ENCODE data around the gene CYRIA.

CYRIA gene

GRCh38 chr2:16626997-16627605 is 38.5 kb downstream of the CYRIA start:
- no peak for DNase-seq

GRCh38 chr2:16626497-16626896 is 39.1 kb downstream of the CYRIA start:
- no peak for DNase-seq

GRCh38 chr2:16625759-16626158 is 39.9 kb downstream of the CYRIA start:
- no peak for DNase-seq

DNA sequence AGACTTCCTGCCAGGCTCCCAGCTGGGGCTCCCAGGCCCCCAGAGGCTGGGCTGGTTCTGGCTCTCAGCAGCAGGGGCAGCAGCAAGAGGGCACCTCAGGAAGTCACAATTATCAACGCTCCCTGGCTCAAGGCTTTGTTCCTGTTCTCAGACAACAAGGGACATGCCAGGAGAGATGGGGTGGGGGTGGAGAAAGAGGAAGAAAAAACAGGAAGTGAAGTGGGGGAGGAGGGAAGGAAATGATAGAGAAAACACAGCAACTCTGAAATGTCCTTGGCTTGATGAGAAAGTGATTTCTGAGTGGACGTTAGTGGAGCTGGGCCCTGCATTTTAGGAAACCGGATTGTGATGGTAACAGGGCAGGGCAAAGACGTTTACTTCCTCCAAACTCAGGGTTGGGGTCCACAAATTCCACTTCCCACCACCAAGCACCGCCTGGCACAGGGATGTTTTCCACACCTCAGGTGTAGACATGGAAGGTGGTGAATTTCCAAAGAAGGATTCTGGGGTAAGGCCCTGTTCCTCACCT is 40.4 kb downstream of the CYRIA start:
- DNase-seq: no peak

DNA sequence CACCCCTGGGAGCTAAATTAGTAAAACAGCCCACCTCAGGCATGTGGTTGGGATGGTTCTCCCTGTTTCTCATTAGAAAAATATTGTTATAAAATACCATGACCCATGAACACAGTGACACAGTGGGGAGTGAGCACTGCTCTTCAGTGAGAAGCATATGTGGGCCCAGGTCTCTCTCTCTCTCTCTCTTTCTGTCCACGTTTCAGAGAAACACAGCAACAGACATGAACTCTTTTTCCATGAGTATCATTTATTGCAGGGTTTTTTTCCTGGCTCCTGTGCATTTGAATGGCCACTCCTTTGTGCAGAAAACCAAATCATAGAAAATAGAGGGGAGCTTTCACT is 41.2 kb downstream of the CYRIA start:
- DNase-seq: no peak

GRCh38 chr2:16623564-16624435 is 41.8 kb downstream of the CYRIA start:
- DNase-seq: no peak

- no peak for DNase-seq
Observed at GRCh38 chr2:16623031-16623430, 42.6 kb downstream of the CYRIA start.

- DNase-seq: no peak
Observed at GRCh38 chr2:16622399-16622968, 43.1 kb downstream of the CYRIA start.

DNA sequence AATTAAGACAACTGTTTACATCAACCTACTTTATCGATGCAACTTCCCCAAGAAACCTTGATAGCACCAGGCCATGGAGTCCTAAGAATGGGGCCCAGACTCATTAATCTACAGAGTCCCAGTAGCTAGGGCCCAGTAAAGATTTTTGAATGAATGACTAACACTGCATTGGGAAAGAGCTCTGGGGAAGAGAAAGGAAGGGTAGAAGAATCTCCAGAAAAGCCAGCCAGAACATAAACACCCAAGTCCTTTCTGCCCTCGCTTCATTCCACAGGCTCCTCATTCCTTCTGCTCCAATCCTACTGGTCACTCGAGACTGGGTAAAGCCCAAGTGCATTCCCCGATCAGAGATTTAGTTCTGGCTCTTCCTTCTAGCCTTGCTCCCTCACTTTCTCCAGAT is 44.3 kb downstream of the CYRIA start:
- DNase-seq: no peak

- DNase-seq: no peak
Observed at GRCh38 chr2:16620590-16620989, 45.0 kb downstream of the CYRIA start.

DNA sequence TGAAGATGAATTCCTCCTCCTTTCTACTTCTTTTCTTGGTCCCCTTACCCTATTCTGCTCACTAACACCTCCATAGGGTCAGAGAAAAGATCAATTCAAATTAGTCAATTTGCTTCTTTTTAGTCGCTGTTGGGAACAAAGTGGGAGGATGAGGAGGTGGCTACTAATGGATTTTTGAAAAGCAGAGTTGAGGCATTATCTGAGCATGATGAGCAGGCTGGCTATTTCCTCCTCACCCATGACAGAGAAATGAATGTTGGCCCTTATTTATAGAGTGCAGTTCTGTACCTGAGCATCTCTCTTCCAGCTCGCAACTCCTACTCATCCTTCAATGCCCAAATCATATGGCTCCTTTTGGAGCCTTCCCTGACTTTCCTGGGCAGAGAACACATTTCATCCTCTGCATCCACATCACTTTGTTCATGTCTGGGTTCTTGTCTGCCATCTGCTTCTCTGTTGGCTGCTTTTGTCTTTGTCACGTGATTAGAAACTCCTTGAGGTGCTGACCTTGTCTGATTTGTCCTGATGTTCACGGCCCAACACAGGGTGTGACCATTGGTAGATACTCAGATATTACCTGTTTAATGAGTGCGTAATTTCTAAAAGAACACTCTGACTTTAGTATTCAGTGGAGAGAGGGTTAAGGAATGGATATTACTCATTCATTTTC is 45.9 kb downstream of the CYRIA start:
- no peak for DNase-seq

DNA sequence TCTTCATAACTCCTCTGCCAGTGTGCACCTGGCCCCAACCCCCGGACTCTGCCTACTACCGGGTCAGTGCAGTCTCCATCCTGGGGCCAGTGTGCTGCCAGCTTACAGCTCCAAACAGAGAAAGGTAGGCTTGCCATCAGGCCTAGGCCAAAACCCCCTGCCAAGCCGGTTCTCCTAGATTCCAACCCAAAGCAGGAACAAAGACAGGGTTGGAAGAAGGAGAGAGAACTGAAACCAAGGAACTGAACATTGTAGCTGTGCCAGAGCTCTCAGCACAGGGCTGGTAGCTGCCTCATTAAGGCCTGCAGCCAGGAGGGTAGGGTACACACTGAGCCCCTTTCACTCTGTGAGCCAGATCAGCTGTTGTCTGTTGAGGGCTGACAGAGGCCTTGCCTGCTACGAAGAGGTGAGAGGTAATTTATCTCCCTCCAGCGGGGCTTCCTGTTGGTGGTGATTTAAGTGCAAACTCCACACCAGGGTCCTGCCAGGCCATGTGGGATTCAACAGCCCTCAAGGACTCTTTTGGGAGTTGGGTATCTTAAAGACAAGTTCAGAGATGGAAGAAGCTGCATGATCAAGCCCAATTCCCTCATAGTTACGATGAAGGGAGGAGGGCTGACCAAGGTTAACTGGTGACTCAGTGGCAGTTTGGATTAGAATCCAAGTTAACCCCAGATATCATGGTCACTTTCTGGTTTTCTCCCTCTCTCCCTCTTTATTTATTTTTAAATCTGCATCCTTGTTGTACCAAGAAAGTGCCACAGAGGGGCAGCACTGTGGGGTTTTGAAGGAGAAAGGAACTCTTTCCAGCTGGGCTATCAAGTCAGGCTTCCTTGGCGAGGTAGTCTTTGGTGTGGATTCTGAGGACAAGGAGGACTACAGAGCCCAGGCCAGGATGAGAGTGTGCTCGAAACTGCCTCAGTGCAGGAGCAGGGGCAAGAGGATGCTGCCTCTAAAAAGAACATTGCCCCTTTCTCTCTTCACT is 48.1 kb downstream of the CYRIA start:
- no peak for DNase-seq
